ENCODE results near the gene OARD1.

DNA sequence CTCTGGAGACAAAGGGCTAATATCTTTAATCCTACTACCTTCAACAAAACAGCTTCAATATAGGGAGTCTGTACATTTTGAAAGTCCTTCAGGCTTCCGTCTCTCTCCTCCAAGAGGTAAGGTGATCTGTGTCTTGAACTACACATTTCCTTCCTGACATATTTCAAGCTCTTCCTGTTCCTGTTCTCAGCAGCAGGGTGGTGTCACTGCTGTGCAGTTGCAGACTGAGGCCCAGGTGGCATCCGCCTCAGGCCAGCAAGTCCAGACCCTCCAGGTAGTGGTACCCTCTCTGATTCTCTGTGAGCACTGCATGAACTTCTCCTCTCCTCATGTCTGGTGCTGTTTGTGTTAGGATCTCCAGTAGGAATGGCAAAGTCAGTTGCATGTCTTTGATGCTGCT, 8.5 kb upstream of the OARD1 start:
- TF ChIP-seq, protein P1, sequence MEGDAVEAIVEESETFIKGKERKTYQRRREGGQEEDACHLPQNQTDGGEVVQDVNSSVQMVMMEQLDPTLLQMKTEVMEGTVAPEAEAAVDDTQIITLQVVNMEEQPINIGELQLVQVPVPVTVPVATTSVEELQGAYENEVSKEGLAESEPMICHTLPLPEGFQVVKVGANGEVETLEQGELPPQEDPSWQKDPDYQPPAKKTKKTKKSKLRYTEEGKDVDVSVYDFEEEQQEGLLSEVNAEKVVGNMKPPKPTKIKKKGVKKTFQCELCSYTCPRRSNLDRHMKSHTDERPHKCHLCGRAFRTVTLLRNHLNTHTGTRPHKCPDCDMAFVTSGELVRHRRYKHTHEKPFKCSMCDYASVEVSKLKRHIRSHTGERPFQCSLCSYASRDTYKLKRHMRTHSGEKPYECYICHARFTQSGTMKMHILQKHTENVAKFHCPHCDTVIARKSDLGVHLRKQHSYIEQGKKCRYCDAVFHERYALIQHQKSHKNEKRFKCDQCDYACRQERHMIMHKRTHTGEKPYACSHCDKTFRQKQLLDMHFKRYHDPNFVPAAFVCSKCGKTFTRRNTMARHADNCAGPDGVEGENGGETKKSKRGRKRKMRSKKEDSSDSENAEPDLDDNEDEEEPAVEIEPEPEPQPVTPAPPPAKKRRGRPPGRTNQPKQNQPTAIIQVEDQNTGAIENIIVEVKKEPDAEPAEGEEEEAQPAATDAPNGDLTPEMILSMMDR (IDR thresholded peaks at IDR 0.05), result no peak
- TF ChIP-seq POLR2A (IDR thresholded peaks at IDR 0.05), result no peak

Measured in heart left ventricle (tissue), 13 donors.